A673 (cell line): Measurements from ENCODE around the gene FNBP1.

Source experiments
- EZH2 ChIP-seq: fragments of 200-600 bp; sonication (generic); IDR thresholded peaks from 2 replicates; pipeline ENCODE4 v1.6.1; 2017; ENCODE audit warnings: borderline replicate concordance, low read depth, mild to moderate bottlenecking, mixed read lengths, antibody characterized with exemption, low read length; ENCODE audit not compliant: poor library complexity, severe bottlenecking
- TF ChIP-seq, protein P1 (sequence below): fragments of 300-800, 200-600 bp; sonication (generic); conservative IDR thresholded peaks from 2 replicates; pipeline ENCODE4 v1.5.1; 2017; ENCODE audit warnings: low read depth, mild to moderate bottlenecking, antibody characterized with exemption, low read length, moderate library complexity, mixed read lengths

GRCh38 chr9:129861447-129861827 is 181.6 kb downstream of the FNBP1 start:
- TF ChIP-seq EZH2, result no peak
- TF ChIP-seq, protein P1, sequence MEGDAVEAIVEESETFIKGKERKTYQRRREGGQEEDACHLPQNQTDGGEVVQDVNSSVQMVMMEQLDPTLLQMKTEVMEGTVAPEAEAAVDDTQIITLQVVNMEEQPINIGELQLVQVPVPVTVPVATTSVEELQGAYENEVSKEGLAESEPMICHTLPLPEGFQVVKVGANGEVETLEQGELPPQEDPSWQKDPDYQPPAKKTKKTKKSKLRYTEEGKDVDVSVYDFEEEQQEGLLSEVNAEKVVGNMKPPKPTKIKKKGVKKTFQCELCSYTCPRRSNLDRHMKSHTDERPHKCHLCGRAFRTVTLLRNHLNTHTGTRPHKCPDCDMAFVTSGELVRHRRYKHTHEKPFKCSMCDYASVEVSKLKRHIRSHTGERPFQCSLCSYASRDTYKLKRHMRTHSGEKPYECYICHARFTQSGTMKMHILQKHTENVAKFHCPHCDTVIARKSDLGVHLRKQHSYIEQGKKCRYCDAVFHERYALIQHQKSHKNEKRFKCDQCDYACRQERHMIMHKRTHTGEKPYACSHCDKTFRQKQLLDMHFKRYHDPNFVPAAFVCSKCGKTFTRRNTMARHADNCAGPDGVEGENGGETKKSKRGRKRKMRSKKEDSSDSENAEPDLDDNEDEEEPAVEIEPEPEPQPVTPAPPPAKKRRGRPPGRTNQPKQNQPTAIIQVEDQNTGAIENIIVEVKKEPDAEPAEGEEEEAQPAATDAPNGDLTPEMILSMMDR, result no peak
